Spleen (tissue), 11 donors: ENCODE results near the gene PTPRN. TPM values are rescaled to one million over a fixed set of nuclear protein-coding genes. Genes with fewer than 3 reads are reported as not detected.

Source experiments
- DNase-seq: peaks from one replicate; pipeline ENCODE4 v3.0.0-alpha.2; 2020
- H3K27ac ChIP-seq, 8 donors: fragments of 200-600 bp; sonication (generic) in 7 of 8; 1 replicate in 4 of 8; 2 replicates in 4 of 8; pipeline versions ENCODE4 v1.5.0 to v1.8.0; 2016 to 2021; ENCODE audit warnings: inconsistent platforms in 4 of 8, mild to moderate bottlenecking in 4 of 8, moderate library complexity in 1 of 8
- H3K27me3 ChIP-seq, 7 donors: fragments of 200-600 bp; sonication (generic) in 6 of 7; replicated peaks in 1 of 7; 1 replicate in 4 of 7; 2 replicates in 3 of 7; pipeline versions ENCODE4 v1.5.0 to v1.8.0; 2016 to 2021; ENCODE audit warnings: inconsistent platforms in 3 of 7, mild to moderate bottlenecking in 1 of 7
- H3K36me3 ChIP-seq, 6 donors: fragments of 200-600 bp; sonication (generic) in 5 of 6; 1 replicate in 4 of 6; 2 replicates in 2 of 6; pipeline versions ENCODE4 v1.5.0 to v1.8.0; 2016 to 2021; ENCODE audit warnings: inconsistent platforms in 2 of 6
- H3K4me1 ChIP-seq, 6 donors: fragments of 200-600 bp; sonication (generic) in 5 of 6; 1 replicate in 3 of 6; 2 replicates in 3 of 6; pipeline versions ENCODE4 v1.5.0 to v1.8.0; 2016 to 2021; ENCODE audit warnings: inconsistent platforms in 3 of 6
- H3K4me3 ChIP-seq, 8 donors: fragments of 200-600 bp; sonication (generic) in 7 of 8; 1 replicate in 4 of 8; 2 replicates in 4 of 8; pipeline versions ENCODE4 v1.5.0 to v1.8.0; 2016 to 2021; ENCODE audit warnings: inconsistent platforms in 4 of 8, mild to moderate bottlenecking in 4 of 8, moderate library complexity in 2 of 8
- H3K9me3 ChIP-seq, 8 donors: fragments of 200-600 bp; sonication (generic) in 7 of 8; 1 replicate in 4 of 8; 2 replicates in 4 of 8; pipeline versions ENCODE4 v1.5.0 to v1.8.0; 2016 to 2021; ENCODE audit warnings: inconsistent platforms in 4 of 8
- POLR2A ChIP-seq, 3 donors: fragments of 450-650 bp; IDR thresholded peaks; one replicate each; pipeline ENCODE4 v1.5.1; 2017; ENCODE audit warnings: antibody characterized with exemption in 3 of 3, mild to moderate bottlenecking in 1 of 3
- POLR2AphosphoS5 ChIP-seq, 3 donors: sonication (generic); formaldehyde crosslinking; IDR thresholded peaks; one replicate each; pipeline ENCODE4 v1.5.1; 2017; ENCODE audit warnings: antibody characterized with exemption in 3 of 3
- WGBS, 5 donors: extraction: QIAGEN DNeasy Blood & Tissue Kit in 3 of 5; methylation state at CpG; one replicate each; pipeline versions ENCODE4 v1.1.5 to v1.1.7; 2013 to 2018; 5-methylcytosine and 5-hydroxymethylcytosine counted together
- intact Hi-C: fragments of 100-400 bp; cut with DNase I; formaldehyde crosslinking; loops from one replicate; pipeline ENCODE4 v1.15.0; 2023; ENCODE audit warnings: low total_unique reads
- polyA plus RNA-seq, 3 donors: library from polyadenylated mRNA; stranded (reverse); fragments of 200-250 nt; gene quantifications; one replicate each; pipeline ENCODE4 v1.2.1, GENCODE V29; 2013
- total RNA-seq, 7 donors: library from RNA; depleted of rRNA in 3 of 7; stranded (reverse); fragments of >200 nt in 3 of 7; fragmentation: NEBNext Ultra II Directional in 4 of 7; extraction: Animal tissue kit (Norgen Biotek cat#: 25700) in 4 of 7; gene quantifications; one replicate each; pipeline versions ENCODE4 v1.1.0 to v1.2.1, GENCODE V29; 2016 to 2021
- TF ChIP-seq, protein P1 (sequence below), 11 experiments: fragments of 200-600 bp in 7 of 11; fragments of 450-650 bp in 4 of 11; sonication (generic) in 4 of 11; IDR thresholded peaks in 8 of 11; conservative IDR thresholded peaks in 3 of 11; 1 replicate in 7 of 11; 2 replicates in 4 of 11; pipeline versions ENCODE4 v1.4.0 to v1.8.0; 2016 to 2021; ENCODE audit warnings: antibody characterized with exemption in 11 of 11, inconsistent platforms in 4 of 11, mild to moderate bottlenecking in 1 of 11
- donor health status: healthy with polysubstance abuse.
- donor health status: DM: no; HTN: no; CAD: no; lungs with moderate emphysema.
- donor health status: DM: no; HTN: no; CAD: no.
- donor health status: Bipolar disorder and iron deficiency.
- donor health status: healthy.
- donor health status: DM: no; HTN: no; CAD: no.
- donor health status: DM: yes; HTN: yes; CAD: no.

Gene PTPRN
- total and polyA plus RNA-seq, 10 donors = 0.06 to 0.12 TPM; not detected in 8

DNA sequence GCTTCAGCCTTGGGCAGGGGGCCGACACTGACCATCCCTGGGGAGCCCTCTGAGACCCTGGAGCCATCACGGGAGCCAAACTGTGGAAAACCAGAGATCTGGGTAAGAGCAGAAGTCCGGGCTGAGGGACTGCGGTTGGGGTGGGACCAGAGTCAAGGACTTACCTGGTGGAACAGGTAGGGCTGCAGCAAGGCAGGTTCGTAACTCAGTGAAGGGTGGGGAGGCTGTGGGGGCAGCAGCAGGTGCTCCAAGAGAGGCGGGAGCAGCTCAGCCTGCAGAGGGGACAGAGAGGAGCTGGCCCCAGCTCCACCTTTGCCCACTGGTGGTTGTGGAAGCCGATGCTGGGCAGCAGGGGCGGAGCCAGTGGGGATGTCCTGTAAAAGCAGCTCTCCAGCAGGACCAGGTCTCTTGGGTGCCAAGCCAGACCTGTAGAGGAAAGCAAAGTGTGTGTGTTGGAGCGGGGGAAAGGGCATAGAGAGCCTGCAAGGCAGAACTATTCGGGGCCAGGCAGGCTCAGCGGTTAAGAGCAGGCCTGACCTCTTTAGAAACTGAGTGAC is 6.7 kb downstream of the PTPRN start:
- peaks cover 0 to 9% (median 3%) of the 10 kb centered on the region in 6 donors for H3K4me1 ChIP-seq
- intact Hi-C loops = no loop called here
- H3K27me3 ChIP-seq = peaks cover 0 to 77% (median 10%) of the 10 kb centered on the region in 7 donors

GRCh38 chr2:219300022-219300421 is 9.2 kb downstream of the PTPRN start:
- Histone ChIP-seq H3K9me3 (no peaks in the 10 kb centered on the region), H3K27me3 (peaks cover 0 to 63% (median 4%) of the 10 kb centered on the region in 7 donors), H3K27ac (no peak overlapping the region), H3K4me1 (peaks cover 0 to 14% (median 7%) of the 10 kb centered on the region in 6 donors), H3K36me3 (no peaks in the 10 kb centered on the region), H3K4me3 (no peak overlapping the region)
- TF ChIP-seq, protein P1, sequence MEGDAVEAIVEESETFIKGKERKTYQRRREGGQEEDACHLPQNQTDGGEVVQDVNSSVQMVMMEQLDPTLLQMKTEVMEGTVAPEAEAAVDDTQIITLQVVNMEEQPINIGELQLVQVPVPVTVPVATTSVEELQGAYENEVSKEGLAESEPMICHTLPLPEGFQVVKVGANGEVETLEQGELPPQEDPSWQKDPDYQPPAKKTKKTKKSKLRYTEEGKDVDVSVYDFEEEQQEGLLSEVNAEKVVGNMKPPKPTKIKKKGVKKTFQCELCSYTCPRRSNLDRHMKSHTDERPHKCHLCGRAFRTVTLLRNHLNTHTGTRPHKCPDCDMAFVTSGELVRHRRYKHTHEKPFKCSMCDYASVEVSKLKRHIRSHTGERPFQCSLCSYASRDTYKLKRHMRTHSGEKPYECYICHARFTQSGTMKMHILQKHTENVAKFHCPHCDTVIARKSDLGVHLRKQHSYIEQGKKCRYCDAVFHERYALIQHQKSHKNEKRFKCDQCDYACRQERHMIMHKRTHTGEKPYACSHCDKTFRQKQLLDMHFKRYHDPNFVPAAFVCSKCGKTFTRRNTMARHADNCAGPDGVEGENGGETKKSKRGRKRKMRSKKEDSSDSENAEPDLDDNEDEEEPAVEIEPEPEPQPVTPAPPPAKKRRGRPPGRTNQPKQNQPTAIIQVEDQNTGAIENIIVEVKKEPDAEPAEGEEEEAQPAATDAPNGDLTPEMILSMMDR (IDR thresholded peaks at IDR 0.05 in 8 of 11, conservative IDR thresholded peaks at IDR 0.05 in 3 of 11) = no peak
- TF ChIP-seq POLR2A (IDR thresholded peaks at IDR 0.05) = no peak
- no peak for TF ChIP-seq POLR2AphosphoS5 (IDR thresholded peaks at IDR 0.05)
- 50 to 72% (median 61%) methylated on average over 1 to 5 of the region's 5 CpGs for WGBS, 5 donors
- DNase-seq = peak; percentile 67
- intact Hi-C loops = no loop called here

More for the DNA sequence above, 6.7 kb downstream of the PTPRN start:
- Histone ChIP-seq H3K4me3 (no peak overlapping the region), H3K36me3 (no peaks in the 10 kb centered on the region), H3K9me3 (no peaks in the 10 kb centered on the region), H3K27ac (no peak overlapping the region)
- DNase-seq = peak; percentile 68
- no peak for TF ChIP-seq POLR2A (IDR thresholded peaks at IDR 0.05)
- TF ChIP-seq, protein P1 (IDR thresholded peaks at IDR 0.05 in 8 of 11, conservative IDR thresholded peaks at IDR 0.05 in 3 of 11) = no peak
- no peak for TF ChIP-seq POLR2AphosphoS5 (IDR thresholded peaks at IDR 0.05)
- WGBS, 5 donors = 70 to 84% (median 80%) methylated on average over 11 of the region's 11 CpGs

DNA sequence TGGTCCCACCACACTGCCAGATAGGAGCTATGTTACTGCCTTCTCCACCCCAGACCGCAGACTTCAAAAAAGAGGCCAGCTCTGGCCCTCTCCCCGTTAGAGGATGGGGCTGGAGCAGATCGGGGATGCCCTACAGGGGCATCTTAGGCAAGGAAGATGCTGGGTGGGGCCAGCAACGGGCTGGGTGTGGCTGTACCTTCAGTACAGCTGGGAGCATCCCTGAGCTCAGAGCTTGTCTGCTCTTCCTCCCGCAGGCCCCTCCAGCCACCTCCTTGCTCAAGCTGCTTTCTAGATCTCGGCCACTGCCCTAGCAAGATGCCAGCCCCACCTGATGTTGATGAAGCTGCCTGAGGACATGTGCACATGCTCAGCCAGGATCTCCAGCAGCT is 9.8 kb downstream of the PTPRN start:
- Histone ChIP-seq H3K4me1 (peaks cover 0 to 20% (median 13%) of the 10 kb centered on the region in 6 donors), H3K9me3 (no peaks in the 10 kb centered on the region), H3K4me3 (no peak overlapping the region), H3K36me3 (no peaks in the 10 kb centered on the region), H3K27me3 (peaks cover 0 to 59% (median 4%) of the 10 kb centered on the region in 7 donors), H3K27ac (no peak overlapping the region)
- peak; percentile 74 for DNase-seq
- no peak for TF ChIP-seq POLR2AphosphoS5 (IDR thresholded peaks at IDR 0.05)
- WGBS, 5 donors = 74 to 83% (median 79%) methylated on average over 6 of the region's 6 CpGs
- intact Hi-C loops = no loop called here

DNA sequence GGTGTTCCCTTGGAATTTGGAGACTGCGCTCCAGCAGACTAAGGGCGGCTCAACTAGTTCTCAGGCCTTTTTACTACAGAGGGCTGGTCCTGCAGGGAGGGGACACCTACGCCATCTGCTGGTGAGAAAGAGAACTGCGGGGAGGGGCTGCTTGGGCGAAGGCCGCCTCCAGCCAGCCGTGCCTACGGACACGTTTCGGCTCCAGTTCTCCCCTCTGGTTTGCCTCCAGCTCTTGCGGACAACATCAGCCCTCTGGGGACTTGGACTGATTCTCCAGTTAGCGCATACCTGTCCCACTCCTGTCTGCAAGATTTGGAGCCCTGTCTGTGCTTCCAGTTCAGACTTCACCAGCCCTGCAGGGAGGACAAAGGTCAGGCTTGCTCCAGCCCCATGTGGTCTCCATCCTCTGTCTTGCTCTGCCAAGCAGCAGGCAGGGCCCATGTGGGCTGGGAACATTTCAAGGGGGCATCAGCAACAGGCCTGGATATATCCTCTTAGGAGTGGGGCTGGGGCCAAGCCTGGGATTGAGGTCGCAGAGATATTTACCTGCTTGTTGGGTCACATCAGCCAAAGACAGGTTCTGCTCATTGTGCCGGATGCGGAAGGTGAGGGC is 10.3 kb downstream of the PTPRN start:
- H3K36me3 ChIP-seq = no peaks in the 10 kb centered on the region
- H3K27me3 ChIP-seq = peaks cover 0 to 58% (median 4%) of the 10 kb centered on the region in 7 donors
- TF ChIP-seq, protein P1 (IDR thresholded peaks at IDR 0.05 in 8 of 11, conservative IDR thresholded peaks at IDR 0.05 in 3 of 11) = peak; percentile 96 to 100 (median 100)
- TF ChIP-seq POLR2AphosphoS5 (IDR thresholded peaks at IDR 0.05) = peak; percentile 35 to 63 (median 42)
- TF ChIP-seq POLR2A (IDR thresholded peaks at IDR 0.05) = no peak
- peak; percentile 95 for DNase-seq
- H3K9me3 ChIP-seq = no peaks in the 10 kb centered on the region
- H3K4me1 ChIP-seq = peaks cover 0 to 25% (median 18%) of the 10 kb centered on the region in 6 donors
- no peak overlapping the region for H3K4me3 ChIP-seq
- whole genome bisulfite sequencing, 5 donors = 22 to 39% (median 25%) methylated on average over 8 to 15 of the region's 15 CpGs
- H3K27ac ChIP-seq = no peak overlapping the region
- intact Hi-C loops = no loop called here
